ENCODE data around the gene GPATCH1. TPM values are rescaled to one million over a fixed set of nuclear protein-coding genes. Genes with fewer than 3 reads are reported as not detected.
"Not testable (repeated sequence)": the region's sequence is repeated elsewhere in the genome, so short reads cannot be mapped to it uniquely, and the experiment has no call there.

GPATCH1 gene
- total RNA-seq, 1 experiment from 2014 or later, result 5.8 TPM

- DNase-seq (ENCODE audit: low read depth), result no peak
Measured at GRCh38 chr19:33111587-33111986, 30.6 kb downstream of the GPATCH1 start.

- no peak for DNase-seq (ENCODE audit: low read depth)
Measured at GRCh38 chr19:33114312-33114711, 33.3 kb downstream of the GPATCH1 start.

- no peak for DNase-seq (ENCODE audit: low read depth)
Measured at GRCh38 chr19:33117501-33117900, 36.5 kb downstream of the GPATCH1 start.

GRCh38 chr19:33118643-33119042, 37.7 kb downstream of the GPATCH1 start:
- DNase-seq (ENCODE audit: low read depth), result no peak

GRCh38 chr19:33124207-33125098, 43.5 kb downstream of the GPATCH1 start:
- DNase-seq (ENCODE audit: low read depth), result no peak

- peak; percentile 58 for DNase-seq (ENCODE audit: low read depth)
Measured at GRCh38 chr19:33125929-33126388, 45.0 kb downstream of the GPATCH1 start.

- not testable (repeated sequence) for DNase-seq (ENCODE audit: low read depth)
Measured at GRCh38 chr19:33126712-33127111, 45.7 kb downstream of the GPATCH1 start.

- no peak for DNase-seq (ENCODE audit: low read depth)
Measured at GRCh38 chr19:33129901-33130300, 48.9 kb downstream of the GPATCH1 start.

GRCh38 chr19:33130433-33130832, 49.5 kb downstream of the GPATCH1 start:
- DNase-seq (ENCODE audit: low read depth), result no peak

- DNase-seq (ENCODE audit: low read depth), result no peak
Measured at GRCh38 chr19:33132021-33132420, 51.0 kb downstream of the GPATCH1 start, which contains the start of gene WDR88. Gene WDR88, plus strand, starts transcription at chr19:33132114. Its CDS starts 56 bp downstream, at chr19:33132170.

- DNase-seq (ENCODE audit: low read depth), result no peak
Measured at GRCh38 chr19:33132425-33132824, 51.4 kb downstream of the GPATCH1 start.

GRCh38 chr19:33133438-33134031, 52.6 kb downstream of the GPATCH1 start:
- DNase-seq (ENCODE audit: low read depth), result no peak

- no peak for DNase-seq (ENCODE audit: low read depth)
Measured at GRCh38 chr19:33134571-33135041, 53.6 kb downstream of the GPATCH1 start.

GRCh38 chr19:33139165-33139564, 58.2 kb downstream of the GPATCH1 start:
- DNase-seq (ENCODE audit: low read depth), result no peak

- DNase-seq (ENCODE audit: low read depth), result peak; percentile 56
Measured at GRCh38 chr19:33143897-33144405, 63.0 kb downstream of the GPATCH1 start.

- no peak for DNase-seq (ENCODE audit: low read depth)
Measured at GRCh38 chr19:33146209-33146608, 65.2 kb downstream of the GPATCH1 start.

GRCh38 chr19:33147538-33147937, 66.6 kb downstream of the GPATCH1 start:
- no peak for DNase-seq (ENCODE audit: low read depth)

- no peak for DNase-seq (ENCODE audit: low read depth)
Measured at GRCh38 chr19:33150852-33151518, 70.0 kb downstream of the GPATCH1 start.

GRCh38 chr19:33152176-33152575, 71.2 kb downstream of the GPATCH1 start:
- DNase-seq (ENCODE audit: low read depth), result no peak

GRCh38 chr19:33152625-33153024, 71.6 kb downstream of the GPATCH1 start:
- DNase-seq (ENCODE audit: low read depth), result not testable (repeated sequence)

- DNase-seq (ENCODE audit: low read depth), result not testable (repeated sequence)
Measured at GRCh38 chr19:33154313-33154712, 73.3 kb downstream of the GPATCH1 start.

GRCh38 chr19:33156334-33156733, 75.4 kb downstream of the GPATCH1 start:
- DNase-seq (ENCODE audit: low read depth), result peak; percentile 50
